SK-MEL-5 (cell line): ENCODE results near the gene DNAJC30. TPM values are rescaled to one million over a fixed set of nuclear protein-coding genes. Genes with fewer than 3 reads are reported as not detected.
"Not testable (repeated sequence)": the region's sequence is repeated elsewhere in the genome, so short reads cannot be mapped to it uniquely, and the experiment has no call there.

Experiments
- DNase-seq: peaks from one replicate; pipeline ENCODE4 v3.0.0-alpha.2; 2016; ENCODE audit warnings: low read depth, low spot score
- in situ Hi-C: cut with HindIII; loops from 2 replicates; pipeline ENCODE4 v1.10.0; 2016; ENCODE audit warnings: low sequenced_read_pairs, high pct_unique_total_duplicates, low pct_unique_long_range_greater_than_20kb
- polyA plus RNA-seq, 2 experiments: library from polyadenylated mRNA; depleted of rRNA; stranded (reverse); fragments of >200 nt; gene quantifications; 2 replicates each; pipeline ENCODE4 v1.2.3, GENCODE V29; 2015
- total RNA-seq: library from RNA; depleted of rRNA; stranded (reverse); fragments of >200 nt; shearing (Covaris generic); gene quantifications from 2 replicates; pipeline ENCODE4 v1.2.3, GENCODE V29; 2014; rRNA removed

The DNAJC30 gene
- 4.3 and 4.5 TPM in 2 replicates for total RNA-seq
- polyA plus RNA-seq (2015; cell fraction: cytosol; rRNA removed): 22.5 and 28.6 TPM in 2 replicates
- polyA plus RNA-seq (2015; cell fraction: nucleus; rRNA removed): 9.4 and 14.3 TPM in 2 replicates

- peak; percentile 98 for DNase-seq
- in situ Hi-C loops: no loop called here
Observed at GRCh38 chr7:73683056-73683787, at the start of gene DNAJC30, which contains the start of gene BUD23. TSS of gene DNAJC30 (minus strand) at chr7:73683453. CDS start at chr7:73683423, 30 bp downstream. TSS of gene BUD23 (plus strand) at chr7:73683597. CDS start at chr7:73683626, 29 bp downstream.

- in situ Hi-C loops: no loop called here
- DNase-seq: no peak
Observed at GRCh38 chr7:73732397-73732796, 49.1 kb upstream of the DNAJC30 start.

- in situ Hi-C loops: no loop called here
- DNase-seq: no peak
Observed at GRCh38 chr7:73730485-73730884, 47.2 kb upstream of the DNAJC30 start.

- DNase-seq: no peak
- in situ Hi-C loops: no loop called here
Observed at GRCh38 chr7:73728551-73728950, 45.3 kb upstream of the DNAJC30 start.

- no peak for DNase-seq
- in situ Hi-C loops: no loop called here
Observed at GRCh38 chr7:73727952-73728351, 44.7 kb upstream of the DNAJC30 start.

GRCh38 chr7:73726083-73726466 is 42.8 kb upstream of the DNAJC30 start:
- in situ Hi-C loops: no loop called here
- DNase-seq: no peak

- no peak for DNase-seq
- in situ Hi-C loops: no loop called here
Observed at GRCh38 chr7:73723813-73724212, 40.6 kb upstream of the DNAJC30 start.

- no peak for DNase-seq
- in situ Hi-C loops: no loop called here
Observed at GRCh38 chr7:73722785-73723184, 39.5 kb upstream of the DNAJC30 start.

- DNase-seq, in situ Hi-C loops: not testable (repeated sequence)
Observed at GRCh38 chr7:73722182-73722581, 38.9 kb upstream of the DNAJC30 start.

GRCh38 chr7:73721377-73721817 is 38.1 kb upstream of the DNAJC30 start:
- DNase-seq: no peak
- in situ Hi-C loops: no loop called here

GRCh38 chr7:73720443-73720842 is 37.2 kb upstream of the DNAJC30 start:
- DNase-seq, in situ Hi-C loops: not testable (repeated sequence)

GRCh38 chr7:73719806-73720169 is 36.5 kb upstream of the DNAJC30 start:
- in situ Hi-C loops: no loop called here
- DNase-seq: no peak

- DNase-seq: peak; percentile 74
- in situ Hi-C loops: no loop called here
Observed at GRCh38 chr7:73718905-73719805, 35.9 kb upstream of the DNAJC30 start, which contains the start of gene STX1A. TSS of gene STX1A (minus strand) at chr7:73719669. CDS start at chr7:73719631, 38 bp downstream.

- no peak for DNase-seq
- in situ Hi-C loops: no loop called here
Observed at GRCh38 chr7:73718438-73718881, 35.2 kb upstream of the DNAJC30 start.

GRCh38 chr7:73717991-73718405 is 34.7 kb upstream of the DNAJC30 start:
- in situ Hi-C loops: no loop called here
- DNase-seq: no peak

GRCh38 chr7:73717025-73717807 is 34.0 kb upstream of the DNAJC30 start:
- no peak for DNase-seq
- in situ Hi-C loops: no loop called here

GRCh38 chr7:73716318-73716890 is 33.2 kb upstream of the DNAJC30 start:
- in situ Hi-C loops: no loop called here
- no peak for DNase-seq
